Ovary (tissue), 3 donors: ENCODE measurements around the gene APBB2.

ENCODE experiments used
- CTCF ChIP-seq, 3 donors: fragments of 450-650 bp in 2 of 3; fragments of 200-600 bp in 1 of 3; IDR thresholded peaks; one replicate each; pipeline versions ENCODE4 v1.5.1 to v1.8.0; 2016 to 2022; ENCODE audit warnings: antibody characterized with exemption in 3 of 3, mild to moderate bottlenecking in 1 of 3
- EP300 ChIP-seq: sonication (generic); formaldehyde crosslinking; IDR thresholded peaks from one replicate; pipeline ENCODE4 v1.6.1; 2017; ENCODE audit warnings: antibody characterized with exemption
- donor health status: DM: no; HTN: no; CAD: no.

- TF ChIP-seq CTCF (IDR thresholded peaks at IDR 0.05), result no peak
- TF ChIP-seq EP300, result no peak
These were observed 88.6 kb downstream of the APBB2 start for GRCh38 chr4:41125558-41126311.
